Natural killer cell (primary cell): ENCODE results near the gene CACNA1S. TPM values are rescaled to one million over a fixed set of nuclear protein-coding genes. Genes with fewer than 3 reads are reported as not detected.

Source experiments
- ATAC-seq, 3 donors: fragments of 150-1000 bp in 2 of 3; fragments of 200-7000 bp in 1 of 3; cut with Tn5 transposase; 1 replicate in 1 of 3; 2 replicates in 2 of 3; pipeline ENCODE4 v1.10.0; 2021; ENCODE audit warnings: mild to moderate bottlenecking in 2 of 3, moderate library complexity in 2 of 3
- DNase-seq, 2 donors: peaks; one replicate each; pipeline versions ENCODE4 v3.0.0 to v3.0.0-alpha.2; 2013 to 2021; ENCODE audit warnings: mixed read lengths in 1 of 2
- H3K27ac ChIP-seq: one replicate; pipeline ENCODE4 v1.5.1; 2013; ENCODE audit warnings: mild to moderate bottlenecking, low read length
- H3K27me3 ChIP-seq: one replicate; pipeline ENCODE4 v1.6.1; 2013; ENCODE audit warnings: low read length; ENCODE audit not compliant: control insufficient read depth, insufficient read depth
- H3K36me3 ChIP-seq: one replicate; pipeline ENCODE4 v1.6.1; 2013; ENCODE audit warnings: low read length; ENCODE audit not compliant: control insufficient read depth, insufficient read depth
- H3K4me1 ChIP-seq: one replicate; pipeline ENCODE4 v1.6.1; 2013; ENCODE audit warnings: low read length; ENCODE audit not compliant: control insufficient read depth, insufficient read depth
- H3K4me3 ChIP-seq: one replicate; pipeline ENCODE4 v1.5.1; 2013; ENCODE audit warnings: low read length
- H3K9me3 ChIP-seq: one replicate; pipeline ENCODE4 v1.6.1; 2013; ENCODE audit warnings: low read length; ENCODE audit not compliant: control insufficient read depth, insufficient read depth
- H3K27ac Mint-ChIP-seq, 2 donors: one replicate each; pipeline ENCODE4 v1.8.0; 2022; ENCODE audit warnings: mild to moderate bottlenecking in 2 of 2, mixed read lengths in 2 of 2, moderate library complexity in 1 of 2
- H3K27me3 Mint-ChIP-seq, 2 donors: one replicate each; pipeline ENCODE4 v1.8.0; 2022; ENCODE audit warnings: low read depth in 2 of 2, mixed read lengths in 2 of 2
- H3K36me3 Mint-ChIP-seq: one replicate; pipeline ENCODE4 v1.8.0; 2022; ENCODE audit warnings: mixed read lengths
- H3K4me1 Mint-ChIP-seq, 2 donors: one replicate each; pipeline ENCODE4 v1.8.0; 2022; ENCODE audit warnings: mixed read lengths in 2 of 2
- H3K4me3 Mint-ChIP-seq: one replicate; pipeline ENCODE4 v1.8.0; 2022; ENCODE audit warnings: mild to moderate bottlenecking, moderate library complexity, mixed read lengths
- H3K9me3 Mint-ChIP-seq, 2 donors: one replicate each; pipeline ENCODE4 v1.8.0; 2022; ENCODE audit warnings: mixed read lengths in 2 of 2
- WGBS: methylation state at CpG from one replicate; pipeline ENCODE4 v1.1.7; 2013; ENCODE audit warnings: missing lambda C conversion rate; ENCODE audit not compliant: insufficient coverage; 5-methylcytosine and 5-hydroxymethylcytosine counted together
- intact Hi-C: fragments of 100-400 bp; cut with micrococcal nuclease; formaldehyde crosslinking; loops from one replicate; pipeline ENCODE4 v1.14.2; 2022
- total RNA-seq, 4 donors: library from RNA; stranded (reverse); fragments of 120-200 nt in 1 of 4; gene quantifications; one replicate each; pipeline versions ENCODE4 v1.2.3 to v1.2.4, GENCODE V29; 2013 to 2022
- TF ChIP-seq, protein P1 (sequence below): fragments of 200-600 bp; IDR thresholded peaks from one replicate; pipeline ENCODE4 v1.8.0; 2022; ENCODE audit warnings: antibody characterized with exemption

Gene CACNA1S
- total RNA-seq, 3 donors from 2014 or later (not counting 1 experiment from before 2014, with no cell fraction given), result not detected

DNA sequence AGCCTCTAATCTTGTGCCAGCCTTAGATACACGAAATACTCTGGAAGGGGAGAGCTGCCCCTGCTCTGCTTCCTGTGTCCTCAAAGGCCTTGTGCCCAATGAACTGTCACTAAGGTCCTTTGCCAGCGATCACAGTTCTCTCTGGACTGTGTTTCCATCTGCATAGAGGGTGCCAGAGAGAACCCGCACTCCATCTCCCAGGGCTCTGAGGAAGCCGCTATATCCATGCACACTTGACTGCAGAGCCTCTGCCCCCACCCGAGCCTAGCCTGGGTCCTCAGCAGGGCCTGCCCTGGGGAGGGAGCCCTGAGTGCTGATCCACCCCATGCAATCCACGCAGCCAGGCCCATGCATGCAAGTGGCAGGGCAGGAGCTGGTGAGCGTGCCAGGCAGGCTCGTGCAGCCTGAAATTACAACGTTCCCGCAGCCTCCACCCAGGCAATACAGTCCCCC, 58.1 kb downstream of the CACNA1S start:
- TF ChIP-seq, protein P1, sequence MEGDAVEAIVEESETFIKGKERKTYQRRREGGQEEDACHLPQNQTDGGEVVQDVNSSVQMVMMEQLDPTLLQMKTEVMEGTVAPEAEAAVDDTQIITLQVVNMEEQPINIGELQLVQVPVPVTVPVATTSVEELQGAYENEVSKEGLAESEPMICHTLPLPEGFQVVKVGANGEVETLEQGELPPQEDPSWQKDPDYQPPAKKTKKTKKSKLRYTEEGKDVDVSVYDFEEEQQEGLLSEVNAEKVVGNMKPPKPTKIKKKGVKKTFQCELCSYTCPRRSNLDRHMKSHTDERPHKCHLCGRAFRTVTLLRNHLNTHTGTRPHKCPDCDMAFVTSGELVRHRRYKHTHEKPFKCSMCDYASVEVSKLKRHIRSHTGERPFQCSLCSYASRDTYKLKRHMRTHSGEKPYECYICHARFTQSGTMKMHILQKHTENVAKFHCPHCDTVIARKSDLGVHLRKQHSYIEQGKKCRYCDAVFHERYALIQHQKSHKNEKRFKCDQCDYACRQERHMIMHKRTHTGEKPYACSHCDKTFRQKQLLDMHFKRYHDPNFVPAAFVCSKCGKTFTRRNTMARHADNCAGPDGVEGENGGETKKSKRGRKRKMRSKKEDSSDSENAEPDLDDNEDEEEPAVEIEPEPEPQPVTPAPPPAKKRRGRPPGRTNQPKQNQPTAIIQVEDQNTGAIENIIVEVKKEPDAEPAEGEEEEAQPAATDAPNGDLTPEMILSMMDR, result no peak
- Mint-ChIP-seq H3K9me3 (no peaks in the 10 kb centered on the region), H3K27ac (no peak overlapping the region), H3K36me3 (no peaks in the 10 kb centered on the region), H3K27me3 (peaks cover 0 to 2% of the 10 kb centered on the region in 2 donors), H3K4me1 (peaks cover 0 to 4% of the 10 kb centered on the region in 2 donors), H3K4me3 (no peak overlapping the region)
- ATAC-seq (no peak), DNase-seq (no peak)
- Histone ChIP-seq H3K27me3 (no peaks in the 10 kb centered on the region), H3K4me3 (no peak overlapping the region), H3K27ac (no peak overlapping the region), H3K4me1 (peaks cover 3% of the 10 kb centered on the region), H3K9me3 (no peaks in the 10 kb centered on the region), H3K36me3 (no peaks in the 10 kb centered on the region)
- intact Hi-C loops, result no loop called here
- WGBS, result 88% methylated on average over 10 of the region's 10 CpGs

DNA sequence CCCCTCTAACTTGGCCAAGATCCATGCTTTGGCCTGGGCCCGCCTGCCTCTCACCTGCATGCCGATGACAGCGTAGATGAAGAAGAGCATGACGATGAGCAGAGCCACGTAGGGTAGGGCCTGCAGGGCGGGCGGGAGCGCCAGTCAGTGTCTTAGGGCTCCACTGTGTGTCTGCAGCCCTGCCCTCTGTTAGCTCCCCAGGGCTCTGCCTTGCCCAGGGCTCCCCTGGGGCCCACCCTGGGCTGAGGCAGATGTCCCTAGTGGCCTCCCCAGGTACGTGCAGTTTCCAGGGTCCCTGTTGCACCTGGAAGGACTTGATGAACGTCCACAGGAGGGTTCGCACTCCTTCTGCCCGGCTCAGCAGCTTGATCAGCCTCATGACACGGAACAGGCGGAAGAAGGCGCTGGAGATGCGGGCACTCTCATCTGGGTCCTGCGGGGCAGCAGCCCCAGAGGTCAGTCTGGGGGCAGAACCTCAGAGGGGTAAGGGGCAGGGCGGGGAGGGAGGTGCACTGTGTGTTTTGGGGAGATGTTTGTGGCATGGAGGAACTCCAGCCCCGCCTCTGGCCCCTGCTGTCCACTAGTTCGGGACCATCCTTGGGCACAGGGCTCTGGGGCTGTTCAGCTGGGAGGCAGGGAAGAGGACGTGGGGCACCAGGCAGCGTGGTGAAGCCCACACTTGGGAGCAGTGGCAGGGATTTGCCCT, 58.9 kb downstream of the CACNA1S start:
- H3K4me1 Mint-ChIP-seq, result peaks cover 0 to 4% of the 10 kb centered on the region in 2 donors
- H3K36me3 Mint-ChIP-seq, result no peaks in the 10 kb centered on the region
- WGBS, result 87% methylated on average over 22 of the region's 22 CpGs
- H3K27me3 Mint-ChIP-seq, result peaks cover 0 to 2% of the 10 kb centered on the region in 2 donors
- TF ChIP-seq, protein P1, result no peak
- no peaks in the 10 kb centered on the region for H3K27me3 ChIP-seq
- H3K9me3 Mint-ChIP-seq, result no peaks in the 10 kb centered on the region
- H3K27ac ChIP-seq, result no peak overlapping the region
- DNase-seq, result no peak
- intact Hi-C loops, result no loop called here
- H3K27ac Mint-ChIP-seq, result no peak overlapping the region
- no peak for ATAC-seq
- H3K36me3 ChIP-seq, result no peaks in the 10 kb centered on the region
- no peak overlapping the region for H3K4me3 ChIP-seq
- H3K4me3 Mint-ChIP-seq, result no peak overlapping the region
- H3K9me3 ChIP-seq, result no peaks in the 10 kb centered on the region
- peaks cover 3% of the 10 kb centered on the region for H3K4me1 ChIP-seq

DNA sequence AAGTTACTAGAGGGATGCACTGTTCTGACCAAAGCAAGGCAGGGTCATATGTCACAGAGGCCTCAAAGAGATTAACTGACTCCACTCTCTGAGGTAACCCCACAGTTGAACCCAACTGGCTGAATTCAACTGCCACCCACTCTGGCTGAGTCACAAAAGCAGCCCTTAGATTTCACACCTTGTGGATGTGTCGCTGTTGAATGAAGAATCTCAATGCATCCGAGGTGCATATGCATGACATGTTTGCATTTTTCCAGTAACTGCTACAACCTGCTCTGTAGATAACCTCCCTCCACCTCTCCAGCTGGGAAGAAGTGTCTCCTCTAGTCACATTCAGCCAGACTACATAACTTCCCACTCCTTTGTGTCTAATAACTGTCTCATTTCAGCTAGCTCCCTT, 60.8 kb downstream of the CACNA1S start:
- no peak overlapping the region for H3K4me3 Mint-ChIP-seq
- no peak for DNase-seq
- no peak overlapping the region for H3K27ac ChIP-seq
- H3K27me3 ChIP-seq, result no peaks in the 10 kb centered on the region
- H3K9me3 Mint-ChIP-seq, result no peaks in the 10 kb centered on the region
- 56% methylated on average over 2 of the region's 2 CpGs for WGBS
- H3K9me3 ChIP-seq, result no peaks in the 10 kb centered on the region
- peak in 2 of 3 donors; percentile 9 to 63 for ATAC-seq
- peaks cover 3% of the 10 kb centered on the region for H3K4me1 ChIP-seq
- peaks cover 0 to 4% of the 10 kb centered on the region in 2 donors for H3K4me1 Mint-ChIP-seq
- H3K36me3 Mint-ChIP-seq, result no peaks in the 10 kb centered on the region
- H3K36me3 ChIP-seq, result no peaks in the 10 kb centered on the region
- H3K27ac Mint-ChIP-seq, result no peak overlapping the region
- TF ChIP-seq, protein P1, result no peak
- H3K27me3 Mint-ChIP-seq, result peaks cover 0 to 2% of the 10 kb centered on the region in 2 donors
- intact Hi-C loops, result no loop called here
- H3K4me3 ChIP-seq, result no peak overlapping the region
